ENCODE data around the gene ICE2.

The ICE2 gene

GRCh38 chr15:60369696-60370095 lies 109.2 kb downstream of the ICE2 start:
- no peak for DNase-seq (ENCODE audit: low read depth in 2 of 2)
